Muscle layer of duodenum (tissue), 2 donors: ENCODE results near the gene SLC36A4.
"Not testable (repeated sequence)": the region's sequence is repeated elsewhere in the genome, so short reads cannot be mapped to it uniquely, and the experiment has no call there.

Experiments used
- H3K27ac ChIP-seq: one replicate; pipeline ENCODE4 v1.7.0; 2013; ENCODE audit warnings: mild to moderate bottlenecking, low read length
- H3K27me3 ChIP-seq: one replicate; pipeline ENCODE4 v1.7.0; 2013; ENCODE audit warnings: low read depth, mild to moderate bottlenecking, control low read depth, low read length
- H3K36me3 ChIP-seq, 2 donors: one replicate each; pipeline ENCODE4 v1.7.0; 2013; ENCODE audit warnings: low read length in 2 of 2, control low read depth in 1 of 2, mild to moderate bottlenecking in 1 of 2; ENCODE audit not compliant: insufficient read depth in 2 of 2, control insufficient read depth in 1 of 2
- H3K4me1 ChIP-seq, 2 donors: one replicate each; pipeline ENCODE4 v1.7.0; 2013; ENCODE audit warnings: low read length in 2 of 2, mild to moderate bottlenecking in 2 of 2, control low read depth in 1 of 2, moderate library complexity in 1 of 2; ENCODE audit not compliant: insufficient read depth in 2 of 2, control insufficient read depth in 1 of 2
- H3K4me3 ChIP-seq, 2 donors: one replicate each; pipeline ENCODE4 v1.7.0; 2013; ENCODE audit warnings: low read length in 2 of 2, low read depth in 1 of 2, mild to moderate bottlenecking in 1 of 2
- H3K9me3 ChIP-seq, 2 donors: one replicate each; pipeline ENCODE4 v1.7.0; 2013; ENCODE audit warnings: low read length in 2 of 2, control low read depth in 1 of 2, mild to moderate bottlenecking in 1 of 2; ENCODE audit not compliant: control insufficient read depth in 1 of 2
- donor health status: healthy.

Gene SLC36A4

DNA sequence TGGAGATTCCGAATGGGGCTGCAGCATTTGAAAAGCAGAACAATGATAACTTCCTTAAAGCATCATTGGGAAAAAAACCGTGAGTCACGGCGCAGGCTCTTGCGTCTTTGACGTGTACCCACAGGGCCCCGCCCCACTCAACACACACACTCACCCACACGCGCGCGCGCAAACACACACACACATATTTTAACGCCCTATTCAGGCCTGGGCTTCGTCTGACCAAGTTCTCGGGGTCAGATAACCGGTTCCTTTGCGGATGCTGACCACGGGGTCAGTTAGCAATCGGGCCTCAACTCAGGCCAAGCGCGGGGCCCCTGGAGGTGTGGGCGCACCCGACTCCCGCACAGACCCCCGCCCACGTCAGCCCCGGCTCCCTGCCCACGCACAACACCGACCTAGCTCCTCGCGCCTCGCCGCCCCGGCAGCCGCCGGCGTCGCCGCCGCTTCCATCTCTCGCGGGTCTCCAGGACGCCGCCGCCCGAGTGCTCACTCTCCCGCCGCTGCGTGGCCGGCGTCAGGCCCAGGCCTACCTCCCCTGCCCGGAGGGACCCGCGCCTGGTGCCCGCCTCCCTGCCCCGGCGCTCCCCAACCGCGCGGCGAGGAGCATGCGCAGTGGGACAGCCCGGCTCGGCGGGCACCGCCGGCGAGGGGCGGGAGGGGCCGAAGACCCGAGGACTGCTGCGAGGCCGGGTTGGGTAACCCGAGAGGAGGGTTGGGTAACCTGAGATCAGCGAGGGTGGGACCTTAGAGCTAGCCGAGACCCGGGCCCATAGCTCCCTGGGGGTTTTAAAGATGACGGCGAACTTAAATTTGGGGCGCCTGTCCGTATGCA is at the start of gene SLC36A4:
SLC36A4 (minus strand) TSS at position 612 of the 835 bp plus-strand sequence; CDS start at position 453, 159 bp downstream.
- Histone ChIP-seq H3K9me3 (no peaks in the 10 kb centered on the region), H3K27me3 (no peaks in the 10 kb centered on the region), H3K27ac (peak within 1 kb of the TSS; percentile 88), H3K4me3 (peak within 1 kb of the TSS; percentile 77 to 90), H3K36me3 (no peaks in the 10 kb centered on the region), H3K4me1 (no peaks in the 10 kb centered on the region)

DNA sequence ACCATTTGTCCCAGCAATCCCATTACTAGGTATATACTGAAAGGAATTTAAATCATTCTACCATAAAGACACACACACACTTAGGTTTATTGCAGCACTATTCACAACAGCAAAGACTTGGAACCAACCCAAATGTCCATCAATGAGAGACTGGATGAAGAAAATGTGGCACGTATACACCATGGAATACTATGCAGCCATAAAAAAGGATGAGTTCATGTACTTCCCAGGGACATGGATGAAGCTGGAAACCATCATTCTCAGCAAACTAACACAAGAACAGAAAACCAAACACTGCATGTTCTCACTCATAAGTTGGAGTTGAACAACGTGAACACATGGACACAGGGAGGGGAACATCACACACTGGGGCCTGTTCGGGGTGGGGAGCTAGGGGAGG is 49.0 kb upstream of the SLC36A4 start:
- not testable (repeated sequence) for H3K4me1 ChIP-seq, H3K36me3 ChIP-seq, H3K9me3 ChIP-seq, H3K4me3 ChIP-seq, H3K27ac ChIP-seq, H3K27me3 ChIP-seq

DNA sequence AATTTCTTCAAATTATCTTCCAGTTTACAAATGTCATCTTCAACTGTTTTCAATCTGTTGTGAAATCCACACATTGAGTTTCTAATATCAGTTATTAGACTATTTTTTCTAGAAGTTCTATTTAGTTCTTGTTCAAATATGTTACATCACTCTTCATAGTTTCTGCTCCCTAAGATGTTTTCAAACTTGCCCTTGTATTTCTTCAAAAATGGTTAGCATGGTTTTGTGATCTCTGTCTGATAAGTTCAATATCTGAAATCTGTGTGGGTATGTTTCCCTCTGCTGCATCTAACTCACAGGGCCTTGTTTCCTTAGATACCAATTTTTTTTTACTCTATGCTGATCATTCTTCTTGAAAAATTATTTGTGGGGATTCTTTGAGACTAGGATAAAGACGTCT is 46.2 kb upstream of the SLC36A4 start:
- Histone ChIP-seq H3K27me3 (no peaks in the 10 kb centered on the region), H3K9me3 (no peaks in the 10 kb centered on the region), H3K4me1 (no peaks in the 10 kb centered on the region), H3K27ac (no peak overlapping the region), H3K36me3 (no peaks in the 10 kb centered on the region), H3K4me3 (no peak overlapping the region)

DNA sequence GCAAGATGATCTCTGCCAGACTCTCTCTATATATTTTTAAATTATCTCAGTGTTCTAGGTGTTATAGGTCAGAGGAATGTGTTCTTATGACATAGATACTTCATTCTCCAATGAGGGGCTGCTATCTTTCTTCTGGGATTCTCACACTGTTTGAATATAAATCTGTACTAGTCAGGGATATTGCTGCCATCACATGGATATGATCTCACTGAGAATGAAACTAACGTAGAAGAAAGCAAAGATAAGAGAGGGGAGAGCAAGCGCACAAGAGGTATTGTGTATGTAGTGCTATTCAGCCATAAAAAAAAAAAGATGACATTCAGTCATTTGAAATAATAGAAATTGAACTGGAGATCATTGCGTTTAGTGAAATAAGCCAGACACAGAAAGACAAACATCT is 42.2 kb upstream of the SLC36A4 start:
- no peak overlapping the region for H3K4me3 ChIP-seq

DNA sequence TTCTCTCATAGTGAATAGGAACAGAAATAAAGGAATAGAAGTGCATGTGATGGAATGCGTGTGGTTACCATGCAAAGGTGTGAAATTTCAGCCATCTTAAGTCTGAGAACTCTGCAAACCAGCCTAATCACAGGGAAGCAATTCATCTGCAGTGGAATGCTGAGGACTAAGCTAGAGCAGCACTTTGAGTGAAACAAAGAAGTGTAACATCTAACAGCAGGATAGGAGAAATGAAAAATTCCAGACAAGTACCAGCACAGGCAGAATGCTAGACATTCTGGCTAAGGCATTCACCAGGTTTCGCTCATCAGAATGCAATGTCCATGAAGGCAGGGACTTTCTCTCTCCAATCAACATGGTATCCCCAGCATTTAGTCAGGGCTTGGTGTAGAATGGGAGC is 41.2 kb upstream of the SLC36A4 start:
- no peak overlapping the region for H3K4me3 ChIP-seq
- no peaks in the 10 kb centered on the region for H3K4me1 ChIP-seq
- no peaks in the 10 kb centered on the region for H3K36me3 ChIP-seq
- H3K27me3 ChIP-seq: peaks cover 4% of the 10 kb centered on the region
- no peak overlapping the region for H3K27ac ChIP-seq
- H3K9me3 ChIP-seq: no peaks in the 10 kb centered on the region

More for the DNA sequence above, 42.2 kb upstream of the SLC36A4 start:
- H3K4me1 ChIP-seq: no peaks in the 10 kb centered on the region
- H3K9me3 ChIP-seq: no peaks in the 10 kb centered on the region
- no peak overlapping the region for H3K27ac ChIP-seq
- H3K36me3 ChIP-seq: no peaks in the 10 kb centered on the region
- no peaks in the 10 kb centered on the region for H3K27me3 ChIP-seq

DNA sequence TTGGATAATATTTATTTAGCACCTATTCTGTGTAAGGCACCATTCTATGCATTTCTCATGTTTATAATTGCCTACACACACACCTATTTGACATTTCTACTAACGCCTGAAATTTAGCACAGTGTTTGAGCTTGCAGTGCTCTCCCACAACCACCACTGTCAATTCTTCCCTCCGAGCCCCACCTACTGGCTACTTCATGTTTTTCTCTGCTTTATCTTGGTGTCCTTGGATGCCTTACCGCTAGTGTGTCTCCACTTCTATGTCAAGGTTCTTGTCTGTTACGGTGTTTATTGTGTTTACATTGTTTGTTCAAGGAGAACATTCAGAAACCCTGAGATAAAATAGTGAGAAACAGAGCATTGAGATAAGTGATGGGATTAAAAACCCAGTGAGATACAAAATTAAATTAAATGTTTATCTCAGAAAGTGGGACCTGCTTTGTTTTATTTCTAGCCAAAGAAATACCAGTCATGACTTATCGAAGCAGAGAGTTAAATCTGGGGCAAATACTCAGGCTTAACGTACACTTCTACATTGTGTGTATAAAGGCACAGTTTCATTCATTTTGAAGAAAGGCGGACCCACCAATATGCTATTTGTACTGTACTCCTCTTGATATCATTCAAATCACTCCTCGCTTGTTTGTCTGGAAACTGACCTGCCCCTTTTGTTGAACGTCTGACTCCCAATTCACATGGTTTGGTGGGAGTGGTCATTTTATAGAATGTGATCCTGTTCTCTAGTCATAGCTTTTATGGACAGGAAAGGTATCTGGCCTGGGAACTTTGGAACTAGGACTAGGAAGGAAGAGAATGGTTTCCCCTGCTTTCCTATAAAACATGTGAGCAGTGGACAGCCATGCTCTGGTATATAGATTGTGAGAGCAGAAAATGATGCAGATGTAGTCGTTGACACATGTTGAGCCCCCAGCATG is 39.2 kb upstream of the SLC36A4 start:
- no peak overlapping the region for H3K4me3 ChIP-seq
- no peaks in the 10 kb centered on the region for H3K9me3 ChIP-seq
- peaks cover 4% of the 10 kb centered on the region for H3K27me3 ChIP-seq
- H3K4me1 ChIP-seq: no peaks in the 10 kb centered on the region
- no peaks in the 10 kb centered on the region for H3K36me3 ChIP-seq
- no peak overlapping the region for H3K27ac ChIP-seq

DNA sequence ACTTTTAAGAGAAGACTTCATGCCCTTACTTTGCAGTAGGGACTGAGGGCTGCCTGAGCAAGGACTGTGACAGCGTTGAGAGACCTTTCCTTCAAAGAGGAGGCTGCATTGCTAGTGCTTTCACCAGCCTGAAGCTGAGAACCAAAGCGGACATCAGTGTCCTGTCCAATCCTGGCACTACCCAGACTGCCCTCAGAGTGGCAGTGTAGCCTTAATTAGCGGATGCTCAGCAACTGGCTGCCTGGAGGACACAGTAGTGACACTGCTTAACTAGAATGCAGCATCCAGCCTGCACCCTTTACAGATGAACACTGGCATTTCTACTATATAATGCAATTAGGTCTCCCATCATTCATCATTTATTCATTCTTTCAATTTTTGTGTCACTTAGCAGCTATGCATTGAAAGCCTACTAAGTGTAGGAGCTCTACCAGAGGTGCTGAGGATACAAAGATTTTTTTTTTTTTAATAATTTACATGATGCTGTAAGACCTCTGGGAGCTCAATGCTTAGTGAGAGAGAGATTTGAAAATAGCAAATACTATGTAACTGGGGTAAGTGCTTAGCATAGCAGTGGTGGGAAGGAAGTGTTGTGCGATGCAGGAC is 36.9 kb upstream of the SLC36A4 start:
- Histone ChIP-seq H3K4me1 (no peaks in the 10 kb centered on the region), H3K4me3 (no peak overlapping the region), H3K27ac (no peak overlapping the region), H3K36me3 (no peaks in the 10 kb centered on the region), H3K27me3 (peaks cover 4% of the 10 kb centered on the region), H3K9me3 (no peaks in the 10 kb centered on the region)

DNA sequence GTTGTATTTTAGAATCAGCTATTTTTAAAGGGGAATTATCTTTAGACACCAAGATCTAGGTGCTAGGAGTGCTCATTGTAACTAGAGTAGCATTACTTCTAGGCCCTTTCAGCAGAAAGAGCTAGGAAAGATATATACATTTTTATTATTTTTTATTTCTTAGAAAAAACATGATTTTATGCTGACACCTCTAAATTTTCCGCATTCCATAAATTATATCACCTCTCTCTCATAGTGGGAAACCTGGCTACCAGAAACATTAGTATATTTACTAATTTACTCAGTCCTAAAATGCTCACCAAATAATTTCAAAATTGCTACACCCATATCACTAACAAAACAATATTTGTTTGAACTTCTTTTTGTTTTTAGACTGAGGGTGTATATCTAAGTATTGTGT is 32.1 kb upstream of the SLC36A4 start:
- Histone ChIP-seq H3K36me3 (no peaks in the 10 kb centered on the region), H3K27me3 (peaks cover 4% of the 10 kb centered on the region)

DNA sequence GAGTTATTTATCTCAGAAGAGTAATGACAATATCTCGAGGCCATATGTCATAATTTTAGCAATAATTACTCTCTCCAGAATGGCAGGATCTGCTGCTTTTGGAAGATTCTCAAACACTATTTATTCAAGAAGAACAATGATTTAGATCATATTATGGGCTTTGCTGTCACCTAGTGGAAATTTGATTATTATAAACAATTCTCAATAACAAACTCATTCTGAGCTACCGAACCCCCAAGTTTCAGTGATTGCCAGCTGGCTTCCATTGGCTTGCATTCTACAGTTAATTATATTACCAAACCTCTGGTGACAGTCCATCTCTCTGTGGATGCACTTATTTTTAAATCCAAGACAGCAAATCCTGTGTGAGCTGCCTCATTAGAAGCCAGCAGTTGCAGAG is 27.9 kb upstream of the SLC36A4 start:
- Histone ChIP-seq H3K27me3 (no peaks in the 10 kb centered on the region), H3K36me3 (no peaks in the 10 kb centered on the region), H3K9me3 (no peaks in the 10 kb centered on the region), H3K27ac (no peak overlapping the region), H3K4me1 (no peaks in the 10 kb centered on the region), H3K4me3 (no peak overlapping the region)

More for the DNA sequence above, 32.1 kb upstream of the SLC36A4 start:
- Histone ChIP-seq H3K4me1 (no peaks in the 10 kb centered on the region), H3K27ac (no peak overlapping the region), H3K9me3 (no peaks in the 10 kb centered on the region), H3K4me3 (no peak overlapping the region)

DNA sequence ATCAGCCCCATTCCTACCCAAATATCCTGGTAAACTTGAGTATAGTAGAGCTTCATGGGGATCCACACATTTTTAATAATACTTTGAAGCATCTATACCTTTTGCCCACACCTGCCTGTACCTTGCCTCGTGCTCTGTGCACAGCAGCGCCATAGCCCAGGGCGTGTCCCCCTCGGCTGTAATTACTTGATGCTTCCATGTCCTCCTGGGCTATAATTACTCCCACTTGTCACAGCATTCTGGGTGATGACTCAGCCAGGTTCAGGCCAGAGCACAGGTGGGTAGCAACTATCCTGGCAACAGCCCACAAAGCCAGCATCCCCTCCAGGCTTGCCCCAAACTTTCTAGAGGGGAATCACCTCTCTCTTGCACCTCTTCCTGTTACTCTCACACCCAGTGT is 23.7 kb upstream of the SLC36A4 start:
- Histone ChIP-seq H3K36me3 (no peaks in the 10 kb centered on the region), H3K27me3 (no peaks in the 10 kb centered on the region), H3K9me3 (no peaks in the 10 kb centered on the region), H3K4me1 (no peaks in the 10 kb centered on the region), H3K27ac (no peak overlapping the region), H3K4me3 (no peak overlapping the region)

DNA sequence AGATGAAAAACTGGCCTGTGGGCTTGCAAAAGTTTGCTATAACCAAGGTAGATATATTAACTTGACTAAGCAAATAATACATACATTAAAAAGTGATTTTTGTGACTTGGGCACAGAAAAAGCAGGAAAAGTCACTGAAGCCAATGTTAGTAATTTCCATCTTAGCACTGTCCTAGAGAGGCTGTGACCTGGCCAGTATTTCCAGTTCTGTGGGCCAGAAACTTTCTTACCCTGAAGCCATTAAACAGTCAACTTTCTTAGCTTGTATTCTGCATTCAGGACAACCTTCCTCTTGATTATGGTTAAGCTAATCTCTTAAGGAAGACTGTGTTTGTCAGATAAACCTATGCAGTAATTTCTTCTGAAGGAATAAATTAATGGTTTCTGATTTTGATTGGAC is 22.3 kb upstream of the SLC36A4 start:
- Histone ChIP-seq H3K9me3 (no peaks in the 10 kb centered on the region), H3K36me3 (no peaks in the 10 kb centered on the region), H3K4me3 (no peak overlapping the region), H3K27me3 (no peaks in the 10 kb centered on the region), H3K27ac (no peak overlapping the region), H3K4me1 (no peaks in the 10 kb centered on the region)
